Measurements from ENCODE around the gene SMG7. TPM values are rescaled to one million over a fixed set of nuclear protein-coding genes. Genes with fewer than 3 reads are reported as not detected.
A peak's percentile ranks its signal among the peaks of the same experiment; 100 is the strongest.

The SMG7 gene
- total and polyA plus RNA-seq, 10 of the 15 experiments (the other 5 are each of a cell fraction or from before 2014, with no cell fraction given), result 9.5 to 65.4 (median 42.7) TPM

DNA sequence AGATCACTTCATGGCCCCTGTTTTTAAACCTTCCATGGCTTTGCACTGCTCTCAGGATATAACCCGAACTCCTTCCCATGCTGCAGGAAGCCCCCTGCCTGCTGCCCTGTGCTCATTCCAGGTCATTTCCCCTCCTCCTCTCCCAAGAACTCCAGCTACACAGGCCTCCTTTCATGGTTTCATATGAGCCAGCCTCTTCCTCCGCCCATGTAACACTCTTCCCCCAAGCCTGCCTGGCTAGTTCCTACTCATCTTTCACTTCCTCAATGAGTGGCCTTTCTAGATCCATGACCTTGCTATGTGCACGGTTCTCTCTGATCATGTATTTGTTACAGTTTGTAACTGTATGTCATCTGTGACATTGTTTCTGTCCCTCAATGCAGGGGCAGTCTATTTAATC is 121.1 kb downstream of the SMG7 start (continued):
- TF ChIP-seq CEBPB (IDR thresholded peaks at IDR 0.05; ENCODE audit: borderline replicate concordance in 1 of 2, low read depth in 2 of 2, low read length in 2 of 2) (no peak), MYB (IDR thresholded peaks at IDR 0.05; ENCODE audit: borderline replicate concordance, low read depth, low read length) (no peak), NKRF (conservative IDR thresholded peaks at IDR 0.05) (no peak), BRCA1 (IDR thresholded peaks at IDR 0.05; ENCODE audit: low read depth, low read length) (no peak), YY1 (IDR thresholded peaks at IDR 0.05; ENCODE audit: low read depth, low read length) (no peak), EZH2 (IDR thresholded peaks at IDR 0.05; ENCODE audit: borderline replicate concordance, control insufficient read depth, low read depth, low read length) (no peak), KDM1A (IDR thresholded peaks at IDR 0.05; ENCODE audit: borderline replicate concordance) (no peak), CEBPZ (IDR thresholded peaks at IDR 0.05; ENCODE audit: low read depth, low read length) (no peak), BMI1 (IDR thresholded peaks at IDR 0.05; ENCODE audit: borderline replicate concordance) (no peak), GATAD2B (conservative IDR thresholded peaks at IDR 0.05; ENCODE audit: low read depth) (no peak; the same call in none of the 2 replicates), MTA3 (IDR thresholded peaks at IDR 0.05; ENCODE audit: borderline replicate concordance, low read length) (0 out of 2 replicates have a peak, but pooled peaks have one; percentile 40), SMARCA5 (IDR thresholded peaks at IDR 0.05) (peak; percentile 41; the same call in 1 of the 2 replicates), CBX3 (IDR thresholded peaks at IDR 0.05; ENCODE audit: borderline replicate concordance, low read depth) (no peak), NR2F1 (conservative IDR thresholded peaks at IDR 0.05) (0 out of 2 replicates have a peak, but pooled peaks have one; percentile 26), STAT3 (IDR thresholded peaks at IDR 0.05; ENCODE audit: low read depth, low read length) (no peak), NRF1 (conservative IDR thresholded peaks at IDR 0.05; ENCODE audit: low read depth, low read length) (no peak), ATF2 (IDR thresholded peaks at IDR 0.05; ENCODE audit: low read length) (0 out of 2 replicates have a peak, but pooled peaks have one; percentile 46), EP300 (IDR thresholded peaks at IDR 0.05; ENCODE audit: borderline replicate concordance in 1 of 2, control insufficient read depth in 1 of 2, low read depth in 2 of 2, low read length in 2 of 2) (peak in 1 of 2 experiments; percentile 43; a peak in 1 of 4 replicates), JUNB (IDR thresholded peaks at IDR 0.05) (peak; percentile 49; the same call in 1 of the 2 replicates)
- TF ChIP-seq, protein P1, sequence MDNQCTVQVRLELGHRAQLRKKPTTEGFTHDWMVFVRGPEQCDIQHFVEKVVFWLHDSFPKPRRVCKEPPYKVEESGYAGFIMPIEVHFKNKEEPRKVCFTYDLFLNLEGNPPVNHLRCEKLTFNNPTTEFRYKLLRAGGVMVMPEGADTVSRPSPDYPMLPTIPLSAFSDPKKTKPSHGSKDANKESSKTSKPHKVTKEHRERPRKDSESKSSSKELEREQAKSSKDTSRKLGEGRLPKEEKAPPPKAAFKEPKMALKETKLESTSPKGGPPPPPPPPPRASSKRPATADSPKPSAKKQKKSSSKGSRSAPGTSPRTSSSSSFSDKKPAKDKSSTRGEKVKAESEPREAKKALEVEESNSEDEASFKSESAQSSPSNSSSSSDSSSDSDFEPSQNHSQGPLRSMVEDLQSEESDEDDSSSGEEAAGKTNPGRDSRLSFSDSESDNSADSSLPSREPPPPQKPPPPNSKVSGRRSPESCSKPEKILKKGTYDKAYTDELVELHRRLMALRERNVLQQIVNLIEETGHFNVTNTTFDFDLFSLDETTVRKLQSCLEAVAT (IDR thresholded peaks at IDR 0.05), result no peak
- TF ChIP-seq, protein P2, sequence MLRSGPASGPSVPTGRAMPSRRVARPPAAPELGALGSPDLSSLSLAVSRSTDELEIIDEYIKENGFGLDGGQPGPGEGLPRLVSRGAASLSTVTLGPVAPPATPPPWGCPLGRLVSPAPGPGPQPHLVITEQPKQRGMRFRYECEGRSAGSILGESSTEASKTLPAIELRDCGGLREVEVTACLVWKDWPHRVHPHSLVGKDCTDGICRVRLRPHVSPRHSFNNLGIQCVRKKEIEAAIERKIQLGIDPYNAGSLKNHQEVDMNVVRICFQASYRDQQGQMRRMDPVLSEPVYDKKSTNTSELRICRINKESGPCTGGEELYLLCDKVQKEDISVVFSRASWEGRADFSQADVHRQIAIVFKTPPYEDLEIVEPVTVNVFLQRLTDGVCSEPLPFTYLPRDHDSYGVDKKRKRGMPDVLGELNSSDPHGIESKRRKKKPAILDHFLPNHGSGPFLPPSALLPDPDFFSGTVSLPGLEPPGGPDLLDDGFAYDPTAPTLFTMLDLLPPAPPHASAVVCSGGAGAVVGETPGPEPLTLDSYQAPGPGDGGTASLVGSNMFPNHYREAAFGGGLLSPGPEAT (IDR thresholded peaks at IDR 0.05; ENCODE audit: low read depth), result peak; percentile 80

Data from GM12878 (cell line).